B cell (primary cell): ENCODE data around the gene SEC14L1. TPM values are rescaled to one million over a fixed set of nuclear protein-coding genes. Genes with fewer than 3 reads are reported as not detected.

Source experiments
- ATAC-seq: fragments of 200-7000 bp; cut with Tn5 transposase; one replicate; pipeline ENCODE4 v1.10.0; 2021; ENCODE audit warnings: low read depth, mild to moderate bottlenecking, moderate number of reproducible peaks, moderate library complexity
- CTCF ChIA-PET: fragments of 350-600 bp; sonication (Branson Sonifier 250); formaldehyde crosslinking; loops from one replicate; lab custom pipeline; 2021; ENCODE audit warnings: antibody characterized with exemption, inconsistent platforms; lab: Charles Lee
- POLR2A ChIA-PET: fragments of 350-600 bp; sonication (Branson Sonifier 250); formaldehyde crosslinking; loops from one replicate; lab custom pipeline; 2021; ENCODE audit warnings: antibody characterized with exemption; lab: Charles Lee
- DNase-seq: peaks from one replicate; pipeline ENCODE4 v3.0.0; 2013
- H2AFZ ChIP-seq: 2 replicates; pipeline ENCODE4 v1.6.1; 2012; ENCODE audit warnings: mild to moderate bottlenecking, low read depth, low read length; ENCODE audit not compliant: insufficient read depth, poor library complexity, severe bottlenecking
- H3K27ac ChIP-seq, 2 donors: 1 replicate in 1 of 2; 2 replicates in 1 of 2; pipeline ENCODE4 v1.5.1; 2012 to 2013; ENCODE audit warnings: low read length in 2 of 2, mild to moderate bottlenecking in 2 of 2, moderate library complexity in 1 of 2
- H3K27me3 ChIP-seq, 4 experiments: fragments of 200-600 bp in 1 of 4; sonication (generic) in 1 of 4; replicated peaks in 1 of 4; 1 replicate in 2 of 4; 2 replicates in 2 of 4; pipeline versions ENCODE4 v1.6.1 to v1.7.0; 2013 to 2016; ENCODE audit warnings: low read length in 3 of 4, mild to moderate bottlenecking in 2 of 4, mixed read lengths in 1 of 4, moderate library complexity in 1 of 4; ENCODE audit not compliant: insufficient read depth in 4 of 4, control insufficient read depth in 3 of 4; ENCODE audit errors: control extremely low read depth in 1 of 4
- H3K36me3 ChIP-seq, 2 experiments: replicated peaks in 1 of 2; 1 replicate in 1 of 2; 2 replicates in 1 of 2; pipeline versions ENCODE4 v1.6.1 to v1.7.1; 2013; ENCODE audit warnings: low read length in 1 of 2; ENCODE audit not compliant: insufficient read depth in 2 of 2, control insufficient read depth in 1 of 2; ENCODE audit errors: control extremely low read depth in 1 of 2, extremely low read depth in 1 of 2
- H3K4me1 ChIP-seq, 2 donors: fragments of 200-600 bp in 1 of 2; sonication (generic) in 1 of 2; 1 replicate in 1 of 2; 2 replicates in 1 of 2; pipeline versions ENCODE4 v1.5.1 to v1.6.1; 2013 to 2017; ENCODE audit warnings: low read length in 2 of 2; ENCODE audit not compliant: control insufficient read depth in 2 of 2, insufficient read depth in 2 of 2
- H3K4me2 ChIP-seq: replicated peaks from 2 replicates; pipeline ENCODE3; 2012; ENCODE audit warnings: mild to moderate bottlenecking, low read depth, low read length; ENCODE audit not compliant: poor library complexity, severe bottlenecking
- H3K4me3 ChIP-seq, 5 experiments: fragments of 200-600 bp in 1 of 5; sonication (generic) in 1 of 5; 1 replicate in 3 of 5; 2 replicates in 2 of 5; pipeline versions ENCODE4 v1.5.1 to v1.7.0; 2011 to 2016; ENCODE audit warnings: low read length in 4 of 5, mild to moderate bottlenecking in 4 of 5, low read depth in 2 of 5, control low read depth in 1 of 5, moderate library complexity in 1 of 5; ENCODE audit not compliant: insufficient read depth in 1 of 5; ENCODE audit errors: control extremely low read depth in 1 of 5, extremely low read depth in 1 of 5
- H3K79me2 ChIP-seq: fragments of 200-600 bp; sonication (generic); one replicate; pipeline ENCODE4 v1.6.0; 2016; ENCODE audit warnings: low read length; ENCODE audit not compliant: control insufficient read depth, insufficient read depth
- H3K9ac ChIP-seq: fragments of 200-600 bp; sonication (generic); 2 replicates; pipeline ENCODE4 v1.6.1; 2017; ENCODE audit warnings: mild to moderate bottlenecking, low read length, moderate library complexity
- H3K9me3 ChIP-seq, 3 donors: one replicate each; pipeline versions ENCODE4 v1.6.1 to v1.7.1; 2013; ENCODE audit warnings: low read length in 2 of 3; ENCODE audit not compliant: control insufficient read depth in 2 of 3, insufficient read depth in 1 of 3; ENCODE audit errors: control extremely low read depth in 1 of 3
- H4K20me1 ChIP-seq: 2 replicates; pipeline ENCODE4 v1.6.0; 2012; ENCODE audit warnings: mild to moderate bottlenecking, low read length; ENCODE audit not compliant: insufficient read depth, control insufficient read depth, poor library complexity, severe bottlenecking
- H3K27ac Mint-ChIP-seq: one replicate; pipeline ENCODE4 v1.8.0; 2021; ENCODE audit warnings: mixed read lengths
- H3K27me3 Mint-ChIP-seq: one replicate; pipeline ENCODE4 v1.8.0; 2021; ENCODE audit warnings: mixed read lengths
- H3K4me1 Mint-ChIP-seq: one replicate; pipeline ENCODE4 v1.8.0; 2021; ENCODE audit warnings: mixed read lengths
- H3K4me3 Mint-ChIP-seq: one replicate; pipeline ENCODE4 v1.8.0; 2021; ENCODE audit warnings: mixed read lengths
- H3K9me3 Mint-ChIP-seq: one replicate; pipeline ENCODE4 v1.8.0; 2022; ENCODE audit warnings: mixed read lengths; ENCODE audit not compliant: insufficient read depth
- CTCF ChIP-seq: fragments of 200-600 bp; IDR thresholded peaks from one replicate; pipeline ENCODE4 v1.8.0; 2022; ENCODE audit warnings: antibody characterized with exemption, mild to moderate bottlenecking
- EZH2 ChIP-seq: IDR thresholded peaks from 2 replicates; pipeline ENCODE4 v1.6.1; 2012; ENCODE audit warnings: borderline replicate concordance, low read depth, mild to moderate bottlenecking, moderate library complexity, low read length; ENCODE audit not compliant: insufficient read depth, poor library complexity, severe bottlenecking
- WGBS: methylation state at CpG from one replicate; pipeline ENCODE4 v1.1.5; 2013; ENCODE audit warnings: missing lambda C conversion rate; ENCODE audit not compliant: insufficient coverage; 5-methylcytosine and 5-hydroxymethylcytosine counted together
- intact Hi-C: fragments of 100-400 bp; cut with micrococcal nuclease; formaldehyde crosslinking; loops from one replicate; pipeline ENCODE4 v1.10.0; 2022
- polyA plus RNA-seq: library from polyadenylated mRNA; depleted of rRNA; stranded (reverse); fragments of >200 nt; gene quantifications from 2 replicates; pipeline ENCODE4 v1.2.3, GENCODE V29; 2012
- total RNA-seq, 2 donors: library from RNA; stranded (reverse); fragments of 120-200 nt in 1 of 2; gene quantifications; 1 replicate in 1 of 2; 2 replicates in 1 of 2; pipeline versions ENCODE4 v1.2.3 to v1.2.4, GENCODE V29; 2013 to 2022

Gene SEC14L1
- total and polyA plus RNA-seq, 2 donors (not counting 1 experiment from before 2014, with no cell fraction given) = 37.7 to 103 TPM

GRCh38 chr17:77228241-77228752 is 87.5 kb downstream of the SEC14L1 start:
- no peak for TF ChIP-seq CTCF
- TF ChIP-seq EZH2 = no peak
- no peak overlapping the region for H3K27ac ChIP-seq
- no peaks in the 10 kb centered on the region for H3K79me2 ChIP-seq
- POLR2A ChIA-PET = no interaction called here
- Mint-ChIP-seq H3K4me3 (no peak overlapping the region), H3K27me3 (peaks cover 7% of the 10 kb centered on the region), H3K27ac (no peak overlapping the region), H3K9me3 (peaks cover 3% of the 10 kb centered on the region), H3K4me1 (no peaks in the 10 kb centered on the region)
- 92% methylated on average over 16 of the region's 16 CpGs for WGBS
- no peak overlapping the region for H3K4me3 ChIP-seq
- ATAC-seq (no peak), DNase-seq (no peak)
- no peaks in the 10 kb centered on the region for H4K20me1 ChIP-seq
- H3K4me1 ChIP-seq = no peaks in the 10 kb centered on the region
- no peak overlapping the region for H3K9ac ChIP-seq
- H3K27me3 ChIP-seq = peaks cover 0 to 4% (median 0%) of the 10 kb centered on the region in 4 experiments
- intact Hi-C loops = no loop called here
- no peak overlapping the region for H3K4me2 ChIP-seq
- no peak overlapping the region for H2AFZ ChIP-seq
- no peaks in the 10 kb centered on the region for H3K36me3 ChIP-seq
- CTCF ChIA-PET = no interaction called here
- H3K9me3 ChIP-seq = peaks cover 0 to 46% (median 13%) of the 10 kb centered on the region in 3 donors

GRCh38 chr17:77228816-77229215 is 88.0 kb downstream of the SEC14L1 start:
- Mint-ChIP-seq H3K27me3 (peaks cover 8% of the 10 kb centered on the region), H3K4me3 (no peak overlapping the region), H3K27ac (no peak overlapping the region), H3K4me1 (peaks cover 3% of the 10 kb centered on the region), H3K9me3 (peaks cover 3% of the 10 kb centered on the region)
- no peak overlapping the region for H3K27ac ChIP-seq
- no peak for ATAC-seq
- peaks cover 0 to 4% (median 0%) of the 10 kb centered on the region in 4 experiments for H3K27me3 ChIP-seq
- peaks cover 0 to under 1% of the 10 kb centered on the region in 2 donors for H3K4me1 ChIP-seq
- TF ChIP-seq EZH2 (no peak), CTCF (no peak)
- H4K20me1 ChIP-seq = no peaks in the 10 kb centered on the region
- intact Hi-C loops = no loop called here
- H2AFZ ChIP-seq = no peak overlapping the region
- peaks cover 0 to 46% (median 13%) of the 10 kb centered on the region in 3 donors for H3K9me3 ChIP-seq
- no peak overlapping the region for H3K4me3 ChIP-seq
- no peak overlapping the region for H3K4me2 ChIP-seq
- no peaks in the 10 kb centered on the region for H3K79me2 ChIP-seq
- no peaks in the 10 kb centered on the region for H3K36me3 ChIP-seq
- POLR2A ChIA-PET = no interaction called here
- WGBS = 97% methylated on average over 7 of the region's 13 CpGs
- H3K9ac ChIP-seq = no peak overlapping the region
- CTCF ChIA-PET = no interaction called here
- DNase-seq = no peak
